Aorta (tissue), 5 donors: ENCODE measurements around the gene DMRTB1. TPM values are rescaled to one million over a fixed set of nuclear protein-coding genes. Genes with fewer than 3 reads are reported as not detected.

Source experiments
- ATAC-seq: fragments of 200-7000 bp; cut with Tn5 transposase; one replicate; pipeline ENCODE4 v1.9.1; 2022; ENCODE audit warnings: moderate library complexity; ENCODE audit not compliant: low FRiP score
- DNase-seq, 2 donors: peaks; one replicate each; pipeline ENCODE4 v3.0.0-alpha.2; 2020
- H3K27ac ChIP-seq, 2 donors: one replicate each; pipeline ENCODE4 v1.5.1; 2013; ENCODE audit warnings: low read length in 2 of 2, mild to moderate bottlenecking in 2 of 2, moderate library complexity in 2 of 2, control low read depth in 1 of 2, inconsistent platforms in 1 of 2, low read depth in 1 of 2
- H3K27me3 ChIP-seq, 2 donors: one replicate each; pipeline ENCODE4 v1.6.1; 2013; ENCODE audit warnings: control low read depth in 1 of 2, low read length in 1 of 2, mild to moderate bottlenecking in 1 of 2, moderate library complexity in 1 of 2; ENCODE audit not compliant: insufficient read depth in 2 of 2, control insufficient read depth in 1 of 2
- H3K36me3 ChIP-seq, 2 donors: one replicate each; pipeline ENCODE4 v1.6.1; 2013; ENCODE audit warnings: control low read depth in 1 of 2, low read length in 1 of 2, mild to moderate bottlenecking in 1 of 2; ENCODE audit not compliant: insufficient read depth in 2 of 2, control insufficient read depth in 1 of 2
- H3K4me1 ChIP-seq, 2 donors: one replicate each; pipeline ENCODE4 v1.6.1; 2013; ENCODE audit warnings: low read length in 2 of 2, control low read depth in 1 of 2, mild to moderate bottlenecking in 1 of 2, moderate library complexity in 1 of 2; ENCODE audit not compliant: insufficient read depth in 2 of 2, control insufficient read depth in 1 of 2
- H3K4me3 ChIP-seq, 2 donors: one replicate each; pipeline ENCODE4 v1.5.1; 2013; ENCODE audit warnings: low read length in 2 of 2, control low read depth in 1 of 2, mild to moderate bottlenecking in 1 of 2
- H3K9me3 ChIP-seq: one replicate; pipeline ENCODE4 v1.6.1; 2013; ENCODE audit warnings: mild to moderate bottlenecking, low read length; ENCODE audit not compliant: control insufficient read depth
- WGBS, 2 donors: extraction: QIAGEN DNeasy Blood & Tissue Kit; methylation state at CpG; one replicate each; pipeline ENCODE4 v1.1.7; 2013; 5-methylcytosine and 5-hydroxymethylcytosine counted together
- intact Hi-C, 2 donors: fragments of 100-400 bp; cut with DNase I; formaldehyde crosslinking; loops; one replicate each; pipeline versions ENCODE4 v1.14.2 to v1.15.0; 2022
- polyA plus RNA-seq, 2 donors: library from polyadenylated mRNA; stranded (reverse); fragments of 200-250 nt; gene quantifications; one replicate each; pipeline ENCODE4 v1.2.3, GENCODE V29; 2013
- total RNA-seq, 2 donors: library from RNA; stranded (reverse); fragmentation: NEBNext Ultra II Directional; extraction: Animal tissue kit (Norgen Biotek cat#: 25700); gene quantifications; one replicate each; pipeline ENCODE4 v1.2.1, GENCODE V29; 2021
- donor health status: healthy with polysubstance abuse.
- donor health status: Bipolar disorder and iron deficiency.
- donor health status: DM: no; HTN: no; CAD: no.
- donor health status: DM: no; HTN: no; CAD: no.
- donor health status: DM: yes; HTN: yes; CAD: no.

Gene DMRTB1
- total and polyA plus RNA-seq, 4 donors, result not detected

- ATAC-seq (no peak), DNase-seq (peak in 1 of 2 donors; percentile 4)
- intact Hi-C loops, result no loop called here
- Histone ChIP-seq H3K9me3 (no peaks in the 10 kb centered on the region), H3K27me3 (no peaks in the 10 kb centered on the region), H3K4me3 (no peak overlapping the region), H3K27ac (no peak overlapping the region), H3K4me1 (no peaks in the 10 kb centered on the region), H3K36me3 (no peaks in the 10 kb centered on the region)
- WGBS, 2 donors, result 97 to 98% methylated on average over 13 of the region's 13 CpGs
These were observed 48.1 kb downstream of the DMRTB1 start for GRCh38 chr1:53507116-53507820.

- intact Hi-C loops, result no loop called here
- no peaks in the 10 kb centered on the region for H3K9me3 ChIP-seq
- no peak overlapping the region for H3K27ac ChIP-seq
- H3K4me3 ChIP-seq, result no peak overlapping the region
- ATAC-seq (no peak), DNase-seq (no peak)
- H3K27me3 ChIP-seq, result no peaks in the 10 kb centered on the region
- no peaks in the 10 kb centered on the region for H3K36me3 ChIP-seq
- H3K4me1 ChIP-seq, result no peaks in the 10 kb centered on the region
- WGBS, 2 donors, result 96% methylated on average over 22 of the region's 22 CpGs
These were observed 49.1 kb downstream of the DMRTB1 start for GRCh38 chr1:53508056-53508990.

- Histone ChIP-seq H3K36me3 (no peaks in the 10 kb centered on the region), H3K9me3 (no peaks in the 10 kb centered on the region), H3K4me3 (no peak overlapping the region), H3K4me1 (no peaks in the 10 kb centered on the region), H3K27ac (no peak overlapping the region), H3K27me3 (no peaks in the 10 kb centered on the region)
- 87 to 89% methylated on average over 20 to 23 of the region's 23 CpGs for WGBS, 2 donors
- ATAC-seq (no peak), DNase-seq (no peak)
- intact Hi-C loops, result no loop called here
These were observed 49.9 kb downstream of the DMRTB1 start for GRCh38 chr1:53508991-53509666.

- Histone ChIP-seq H3K4me1 (no peaks in the 10 kb centered on the region), H3K36me3 (no peaks in the 10 kb centered on the region), H3K27me3 (no peaks in the 10 kb centered on the region), H3K4me3 (no peak overlapping the region), H3K27ac (no peak overlapping the region), H3K9me3 (no peaks in the 10 kb centered on the region)
- DNase-seq (no peak), ATAC-seq (no peak)
- intact Hi-C loops, result no loop called here
- 95 to 96% methylated on average over 13 of the region's 13 CpGs for WGBS, 2 donors
These were observed 50.6 kb downstream of the DMRTB1 start for GRCh38 chr1:53509775-53510174.

- Histone ChIP-seq H3K4me1 (no peaks in the 10 kb centered on the region), H3K36me3 (no peaks in the 10 kb centered on the region), H3K27me3 (no peaks in the 10 kb centered on the region), H3K4me3 (no peak overlapping the region), H3K9me3 (no peaks in the 10 kb centered on the region), H3K27ac (no peak overlapping the region)
- DNase-seq (no peak), ATAC-seq (no peak)
- intact Hi-C loops, result no loop called here
- 94 to 96% methylated on average over 7 of the region's 7 CpGs for WGBS, 2 donors
These were observed 51.0 kb downstream of the DMRTB1 start for GRCh38 chr1:53510215-53510614.

GRCh38 chr1:53511323-53511932 is 52.2 kb downstream of the DMRTB1 start:
- WGBS, 2 donors, result 61 to 65% methylated on average over 13 of the region's 13 CpGs
- ATAC-seq (no peak), DNase-seq (peak in 1 of 2 donors; percentile 53)
- Histone ChIP-seq H3K4me3 (no peak overlapping the region), H3K9me3 (no peaks in the 10 kb centered on the region), H3K36me3 (no peaks in the 10 kb centered on the region), H3K27ac (peak overlapping the region in 1 of 2 donors; percentile 23), H3K4me1 (no peaks in the 10 kb centered on the region), H3K27me3 (no peaks in the 10 kb centered on the region)
- intact Hi-C loops, result no loop called here

GRCh38 chr1:53511933-53512806 is 53.0 kb downstream of the DMRTB1 start:
- 13 to 15% methylated on average over 19 of the region's 19 CpGs for WGBS, 2 donors
- peak overlapping the region in 1 of 2 donors; percentile 23 for H3K27ac ChIP-seq

More at GRCh38 chr1:53511933-53512806, 53.0 kb downstream of the DMRTB1 start:
- H3K9me3 ChIP-seq, result no peaks in the 10 kb centered on the region
- H3K27me3 ChIP-seq, result no peaks in the 10 kb centered on the region
- intact Hi-C loops, result no loop called here
- H3K4me1 ChIP-seq, result no peaks in the 10 kb centered on the region
- peak in 1 of 2 donors; percentile 69 for DNase-seq
- H3K36me3 ChIP-seq, result no peaks in the 10 kb centered on the region
- no peak overlapping the region for H3K4me3 ChIP-seq
- peak; percentile 47 for ATAC-seq
